GM23338 (cell line): Measurements from ENCODE around the gene CCT5. TPM values are rescaled to one million over a fixed set of nuclear protein-coding genes. Genes with fewer than 3 reads are reported as not detected.

ENCODE experiments used
- ATAC-seq: fragments of 200-7000 bp; cut with Tn5 transposase; 3 replicates; pipeline ENCODE4 v1.9.1; 2020
- DNase-seq: peaks from one replicate; pipeline ENCODE4 v3.0.0-alpha.2; 2015; ENCODE audit warnings: low spot score
- H2AFZ ChIP-seq: fragments of 200-600 bp; sonication (generic); 2 replicates; pipeline ENCODE4 v1.8.0; 2016; ENCODE audit warnings: antibody characterized with exemption, mild to moderate bottlenecking, moderate library complexity
- H3F3A ChIP-seq: fragments of 200-600 bp; sonication (generic); replicated peaks from 2 replicates; pipeline ENCODE4 v1.8.0; 2017; ENCODE audit warnings: antibody characterized with exemption, mixed run types, low read depth
- H3K27ac ChIP-seq: fragments of 200-600 bp; sonication (generic); 2 replicates; pipeline ENCODE4 v1.6.1; 2016; ENCODE audit warnings: low read depth
- H3K27me3 ChIP-seq: fragments of 200-600 bp; sonication (generic); 2 replicates; pipeline ENCODE4 v1.8.0; 2016; ENCODE audit warnings: mild to moderate bottlenecking, mixed run types, moderate library complexity; ENCODE audit not compliant: insufficient read depth
- H3K36me3 ChIP-seq: fragments of 200-600 bp; sonication (generic); 2 replicates; pipeline ENCODE4 v1.8.0; 2016; ENCODE audit warnings: mild to moderate bottlenecking; ENCODE audit not compliant: insufficient read depth
- H3K4me1 ChIP-seq: fragments of 200-600 bp; sonication (generic); 2 replicates; pipeline ENCODE4 v1.8.0; 2016; ENCODE audit warnings: mild to moderate bottlenecking, moderate library complexity; ENCODE audit not compliant: insufficient read depth
- H3K4me2 ChIP-seq: fragments of 200-600 bp; sonication (generic); 2 replicates; pipeline ENCODE4 v1.7.1; 2017; ENCODE audit warnings: mixed run types
- H3K4me3 ChIP-seq: fragments of 200-600 bp; sonication (generic); 2 replicates; pipeline ENCODE4 v1.6.1; 2016; ENCODE audit warnings: mixed run types
- H3K79me2 ChIP-seq: fragments of 200-600 bp; sonication (generic); replicated peaks from 2 replicates; pipeline ENCODE4 v1.8.0; 2017; ENCODE audit warnings: mild to moderate bottlenecking; ENCODE audit not compliant: insufficient read depth
- H3K9me2 ChIP-seq: fragments of 200-600 bp; sonication (generic); 2 replicates; pipeline ENCODE4 v1.8.0; 2017; ENCODE audit not compliant: insufficient read depth
- H4K20me1 ChIP-seq: fragments of 200-600 bp; sonication (generic); replicated peaks from 2 replicates; pipeline ENCODE4 v1.8.0; 2017; ENCODE audit warnings: mild to moderate bottlenecking; ENCODE audit not compliant: insufficient read depth
- H3K27ac Mint-ChIP-seq: 2 replicates; pipeline ENCODE4 v1.8.0; 2020; ENCODE audit warnings: inconsistent platforms, mild to moderate bottlenecking, moderate library complexity, mixed read lengths
- H3K27me3 Mint-ChIP-seq: 3 replicates; pipeline ENCODE4 v1.8.0; 2022; ENCODE audit warnings: low read depth, mild to moderate bottlenecking, moderate library complexity, mixed read lengths, inconsistent platforms; ENCODE audit not compliant: insufficient read depth, poor library complexity
- H3K36me3 Mint-ChIP-seq: 3 replicates; pipeline ENCODE4 v1.8.0; 2021; ENCODE audit warnings: low read depth, mild to moderate bottlenecking, inconsistent platforms, moderate library complexity, mixed read lengths
- H3K4me1 Mint-ChIP-seq: 3 replicates; pipeline ENCODE4 v1.8.0; 2020; ENCODE audit warnings: mild to moderate bottlenecking, inconsistent platforms, mixed read lengths
- H3K4me3 Mint-ChIP-seq: 3 replicates; pipeline ENCODE4 v1.8.0; 2021; ENCODE audit warnings: moderate library complexity, mild to moderate bottlenecking, inconsistent platforms, mixed read lengths
- H3K9me3 Mint-ChIP-seq: 3 replicates; pipeline ENCODE4 v1.8.0; 2020; ENCODE audit warnings: moderate library complexity, mild to moderate bottlenecking, inconsistent platforms, mixed read lengths
- CREB1 ChIP-seq: fragments of 250-450 bp; sonication (Bioruptor Pico); IDR thresholded peaks from 2 replicates; pipeline ENCODE4 v1.5.0; 2020; ENCODE audit warnings: low read depth, mild to moderate bottlenecking, moderate library complexity
- ETS1 ChIP-seq: IDR thresholded peaks from 2 replicates; pipeline ENCODE4 v1.6.1; 2016; ENCODE audit warnings: antibody characterized with exemption
- EZH2 ChIP-seq: fragments of 200-600 bp; sonication (generic); IDR thresholded peaks from one replicate; pipeline ENCODE4 v1.8.0; 2017; ENCODE audit warnings: antibody characterized with exemption, mild to moderate bottlenecking, low read depth; ENCODE audit not compliant: unreplicated experiment
- EZH2phosphoT487 ChIP-seq: fragments of 200-600 bp; sonication (generic); IDR thresholded peaks from one replicate; pipeline ENCODE4 v1.8.1; 2018; ENCODE audit warnings: antibody characterized with exemption; ENCODE audit not compliant: unreplicated experiment
- JUNB ChIP-seq: IDR thresholded peaks from one replicate; pipeline ENCODE4 v1.6.1; 2016; ENCODE audit warnings: antibody characterized with exemption; ENCODE audit not compliant: unreplicated experiment
- NANOG ChIP-seq: IDR thresholded peaks from 2 replicates; pipeline ENCODE4 v1.6.1; 2016; ENCODE audit warnings: antibody characterized with exemption, borderline replicate concordance
- STAT1 ChIP-seq: IDR thresholded peaks from one replicate; pipeline ENCODE4 v1.6.1; 2016; ENCODE audit warnings: antibody characterized with exemption; ENCODE audit not compliant: unreplicated experiment
- ZNF114 ChIP-seq: fragments of 250-450 bp; sonication (Bioruptor Pico); IDR thresholded peaks from 2 replicates; pipeline ENCODE4 v1.5.0; 2020; ENCODE audit warnings: mild to moderate bottlenecking, moderate library complexity
- ZNF331 ChIP-seq: fragments of 250-450 bp; sonication (Bioruptor Pico); IDR thresholded peaks from 2 replicates; pipeline ENCODE4 v1.5.0; 2020; ENCODE audit warnings: low read depth, mild to moderate bottlenecking, moderate library complexity
- ZNF462 ChIP-seq: fragments of 250-450 bp; sonication (Bioruptor Pico); IDR thresholded peaks from 2 replicates; pipeline ENCODE4 v1.5.0; 2020; ENCODE audit warnings: mild to moderate bottlenecking, moderate library complexity
- polyA plus RNA-seq: library from polyadenylated mRNA; unstranded; fragments of >200 nt; fragmentation: Nextera tagmentation; extraction: Ambion mirVana; gene quantifications from 2 replicates; pipeline ENCODE4 v1.2.1, GENCODE V29; 2016
- total RNA-seq: library from RNA; depleted of rRNA; stranded (reverse); fragments of >200 nt; shearing (Covaris generic); gene quantifications from 2 replicates; pipeline ENCODE4 v1.2.3, GENCODE V29; 2014

Gene CCT5
- total and polyA plus RNA-seq, 2 experiments from 2014 or later: 576 to 661 TPM

GRCh38 chr5:10293907-10294662, 44.0 kb downstream of the CCT5 start:
- no peak for DNase-seq
- Histone ChIP-seq H3K36me3 (no peaks in the 10 kb centered on the region), H2AFZ (no peak overlapping the region), H3K4me3 (no peak overlapping the region), H3K27me3 (no peaks in the 10 kb centered on the region), H3K79me2 (no peaks in the 10 kb centered on the region; the same call in 1 of the 2 replicates), H3F3A (0 out of 2 replicates have a peak, but pooled peaks cover 3% of the 10 kb centered on the region), H4K20me1 (no peaks in the 10 kb centered on the region), H3K27ac (no peak overlapping the region), H3K4me2 (no peak overlapping the region), H3K9me2 (no peaks in the 10 kb centered on the region), H3K4me1 (no peaks in the 10 kb centered on the region)
- Mint-ChIP-seq H3K36me3 (peaks cover 21% of the 10 kb centered on the region), H3K9me3 (peaks cover 4% of the 10 kb centered on the region; the same call in 2 of the 3 replicates), H3K4me1 (peaks cover 19% of the 10 kb centered on the region), H3K27ac (no peak overlapping the region), H3K27me3 (peaks cover 8% of the 10 kb centered on the region), H3K4me3 (no peak overlapping the region)
- ATAC-seq: no peak
- TF ChIP-seq EZH2: no peak
- TF ChIP-seq ZNF462: no peak
- TF ChIP-seq ZNF114: no peak
- no peak for TF ChIP-seq CREB1
- no peak for TF ChIP-seq ETS1
- TF ChIP-seq JUNB: no peak
- no peak for TF ChIP-seq EZH2phosphoT487
- TF ChIP-seq STAT1: no peak
- no peak for TF ChIP-seq ZNF331 (CRISPR knock-in tag)
- no peak for TF ChIP-seq NANOG
